SU-DHL-6 (cell line): ENCODE data around the gene RASA1.

Experiments
- H2AFZ ChIP-seq: fragments of 200-600 bp; sonication (generic); 2 replicates; pipeline ENCODE4 v1.6.1; 2014; ENCODE audit warnings: low read depth, mild to moderate bottlenecking, moderate library complexity, mixed read lengths, antibody characterized with exemption, low read length; ENCODE audit not compliant: severe bottlenecking
- H3F3A ChIP-seq: fragments of 200-600 bp; shearing (Covaris generic); 2 replicates; pipeline ENCODE4 v1.6.0; 2016; ENCODE audit warnings: antibody characterized with exemption, mild to moderate bottlenecking; ENCODE audit not compliant: insufficient read depth
- H3K27ac ChIP-seq: fragments of 200-600 bp; sonication (generic); 2 replicates; pipeline ENCODE4 v1.5.1; 2016; ENCODE audit warnings: low read depth, mild to moderate bottlenecking, low read length, moderate library complexity, mixed read lengths
- H3K27me3 ChIP-seq: fragments of 200-600 bp; sonication (generic), shearing (Covaris generic); 2 replicates; pipeline ENCODE4 v1.6.0; 2014; ENCODE audit warnings: mild to moderate bottlenecking, low read length
- H3K36me3 ChIP-seq: fragments of 200-600 bp; sonication (generic); 2 replicates; pipeline ENCODE4 v1.6.1; 2014; ENCODE audit warnings: mild to moderate bottlenecking, low read length, mixed read lengths
- H3K4me2 ChIP-seq: fragments of 300-600, 200-600 bp; shearing (Covaris generic), sonication (generic); 2 replicates; pipeline ENCODE4 v1.6.0; 2014; ENCODE audit warnings: low read length, low read depth, mild to moderate bottlenecking; ENCODE audit not compliant: poor library complexity, severe bottlenecking
- H3K4me3 ChIP-seq: fragments of 200-600 bp; sonication (generic); 2 replicates; pipeline ENCODE4 v1.5.1; 2014; ENCODE audit warnings: antibody characterized with exemption, low read length, mild to moderate bottlenecking, mixed read lengths; ENCODE audit not compliant: insufficient read depth, poor library complexity, severe bottlenecking
- H3K79me2 ChIP-seq: fragments of 200-600 bp; sonication (generic); 2 replicates; pipeline ENCODE4 v1.6.1; 2014; ENCODE audit warnings: mild to moderate bottlenecking, low read length, moderate library complexity; ENCODE audit not compliant: insufficient read depth
- H3K9ac ChIP-seq: fragments of 200-600 bp; sonication (generic); 2 replicates; pipeline ENCODE4 v1.7.0; 2014; ENCODE audit warnings: mild to moderate bottlenecking, low read length
- H3K9me2 ChIP-seq: fragments of 200-600 bp; sonication (generic); replicated peaks from 2 replicates; pipeline ENCODE4 v1.6.1; 2014; ENCODE audit warnings: low read length; ENCODE audit not compliant: insufficient read depth
- H3K9me3 ChIP-seq: fragments of 200-600 bp; sonication (generic); 2 replicates; pipeline ENCODE4 v1.6.1; 2014; ENCODE audit warnings: low read length, mixed read lengths; ENCODE audit not compliant: insufficient read depth
- H4K20me1 ChIP-seq: fragments of 200-600 bp; sonication (generic); 2 replicates; pipeline ENCODE4 v1.6.1; 2014; ENCODE audit warnings: low read depth, mild to moderate bottlenecking, antibody characterized with exemption, low read length, moderate library complexity, mixed read lengths
- CTCF ChIP-seq: fragments of 200-600 bp; sonication (generic); IDR thresholded peaks from one replicate; pipeline ENCODE4 v1.5.1; 2017; ENCODE audit warnings: antibody characterized with exemption, mild to moderate bottlenecking, low read length, moderate library complexity; ENCODE audit not compliant: insufficient read depth, poor library complexity, severe bottlenecking
- EZH2phosphoT487 ChIP-seq: fragments of 200-600 bp; sonication (generic), shearing (Covaris generic); conservative IDR thresholded peaks from 2 replicates; pipeline ENCODE4 v1.6.1; 2018; ENCODE audit warnings: mild to moderate bottlenecking, antibody characterized with exemption, low read length, moderate library complexity, mixed read lengths

Gene RASA1

DNA sequence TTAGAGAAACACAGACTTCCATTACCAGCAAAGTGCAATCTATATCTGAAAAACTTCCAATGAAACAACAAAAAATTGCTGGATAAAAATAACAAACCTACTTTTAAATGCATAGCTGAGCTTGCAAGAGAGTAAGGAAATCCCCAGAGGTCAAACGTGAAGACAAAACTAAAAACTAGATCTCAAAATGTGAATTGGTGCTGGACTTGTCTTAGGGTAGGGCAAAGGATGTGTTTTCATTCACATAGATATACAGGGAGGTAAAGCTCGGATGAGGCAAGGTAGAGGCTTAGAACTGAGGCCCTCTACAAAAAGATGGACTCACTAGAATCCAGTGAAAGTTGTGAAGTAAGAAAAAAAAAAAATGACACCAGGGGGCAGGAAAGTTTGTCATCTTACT is 13.6 kb upstream of the RASA1 start:
- Histone ChIP-seq H3K4me3 (no peak overlapping the region), H3K36me3 (no peaks in the 10 kb centered on the region), H3K9ac (no peak overlapping the region), H3K27me3 (no peaks in the 10 kb centered on the region), H2AFZ (no peak overlapping the region), H3K9me3 (no peaks in the 10 kb centered on the region), H3K27ac (no peak overlapping the region), H3K4me2 (no peak overlapping the region), H3K79me2 (no peaks in the 10 kb centered on the region), H4K20me1 (no peaks in the 10 kb centered on the region), H3K9me2 (no peaks in the 10 kb centered on the region), H3F3A (0 out of 2 replicates have a peak, but pooled peaks cover 5% of the 10 kb centered on the region)
- no peak for TF ChIP-seq EZH2phosphoT487
- no peak for TF ChIP-seq CTCF

GRCh38 chr5:87258507-87258906 is 9.2 kb upstream of the RASA1 start:
- no peak overlapping the region for H3K4me2 ChIP-seq
- TF ChIP-seq EZH2phosphoT487: no peak
- TF ChIP-seq CTCF: no peak
- H4K20me1 ChIP-seq: no peaks in the 10 kb centered on the region
- H3K27ac ChIP-seq: no peak overlapping the region
- H3K36me3 ChIP-seq: no peaks in the 10 kb centered on the region
- H3K27me3 ChIP-seq: no peaks in the 10 kb centered on the region
- H3K79me2 ChIP-seq: no peaks in the 10 kb centered on the region
- no peak overlapping the region for H3K9ac ChIP-seq
- H3K9me3 ChIP-seq: no peaks in the 10 kb centered on the region
- H2AFZ ChIP-seq: no peak overlapping the region
- no peaks in the 10 kb centered on the region for H3K9me2 ChIP-seq
- H3K4me3 ChIP-seq: no peak overlapping the region
- 0 out of 2 replicates have a peak, but pooled peaks cover 5% of the 10 kb centered on the region for H3F3A ChIP-seq

DNA sequence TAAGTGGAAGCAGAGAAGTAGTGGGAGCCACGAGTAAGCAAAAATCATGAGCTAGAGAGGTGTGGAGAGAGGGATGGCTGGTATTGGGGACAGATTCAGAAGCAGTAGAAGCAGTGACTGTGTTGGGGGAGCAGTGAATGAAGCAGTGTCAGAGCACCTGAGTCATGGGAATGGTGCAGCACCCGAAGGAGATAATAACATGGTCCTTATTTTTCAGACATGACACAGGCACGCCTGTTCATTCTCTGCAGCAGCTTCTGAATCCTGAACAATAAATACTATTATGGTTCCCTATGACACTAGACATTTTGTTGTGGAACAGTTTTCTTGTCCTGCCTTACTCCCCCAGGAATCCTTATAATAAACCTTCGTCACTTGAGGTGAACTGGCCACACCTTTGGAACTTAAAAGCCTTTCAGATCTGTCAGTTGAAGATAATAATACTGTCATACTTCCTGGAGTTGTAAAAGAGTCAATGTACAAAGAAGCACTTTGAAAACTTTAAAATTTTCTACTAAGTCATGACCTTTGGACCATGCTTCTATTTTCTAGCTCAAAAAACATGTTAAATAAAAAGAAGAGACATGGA is 7.0 kb upstream of the RASA1 start:
- Histone ChIP-seq H2AFZ (no peak overlapping the region), H3K27ac (no peak overlapping the region), H3F3A (0 out of 2 replicates have a peak, but pooled peaks cover 5% of the 10 kb centered on the region), H3K27me3 (no peaks in the 10 kb centered on the region), H3K4me3 (no peak overlapping the region), H3K9me3 (no peaks in the 10 kb centered on the region), H3K79me2 (no peaks in the 10 kb centered on the region), H3K9me2 (no peaks in the 10 kb centered on the region), H3K4me2 (no peak overlapping the region), H3K36me3 (no peaks in the 10 kb centered on the region), H3K9ac (no peak overlapping the region), H4K20me1 (no peaks in the 10 kb centered on the region)
- no peak for TF ChIP-seq CTCF
- TF ChIP-seq EZH2phosphoT487: no peak
